GM18526 (cell line): ENCODE data around the gene FAM13B.

Source experiments
- POLR2A ChIP-seq: IDR thresholded peaks from 3 replicates; pipeline ENCODE4 v1.6.1; 2011; ENCODE audit not compliant: insufficient read length; ENCODE audit errors: extremely low read depth

FAM13B gene

GRCh38 chr5:138037907-138038633 lies 5.2 kb upstream of the FAM13B start:
- no peak for TF ChIP-seq POLR2A

GRCh38 chr5:138037271-138037670 lies 4.4 kb upstream of the FAM13B start:
- TF ChIP-seq POLR2A = no peak

GRCh38 chr5:138035605-138036537 lies 3.0 kb upstream of the FAM13B start:
- TF ChIP-seq POLR2A = no peak

- no peak for TF ChIP-seq POLR2A
Measured at GRCh38 chr5:138033907-138034306, 1.0 kb upstream of the FAM13B start.

GRCh38 chr5:138033386-138033808 lies 518 bp upstream of the FAM13B start:
- TF ChIP-seq POLR2A = no peak

- TF ChIP-seq POLR2A = no peak
Measured at GRCh38 chr5:138032028-138032571, 779 bp downstream of the FAM13B start.

GRCh38 chr5:138029944-138030343 lies 2.9 kb downstream of the FAM13B start:
- no peak for TF ChIP-seq POLR2A

GRCh38 chr5:138029501-138029900 lies 3.4 kb downstream of the FAM13B start:
- TF ChIP-seq POLR2A = no peak

- TF ChIP-seq POLR2A = no peak
Measured at GRCh38 chr5:138028971-138029365, 3.9 kb downstream of the FAM13B start.

- no peak for TF ChIP-seq POLR2A
Measured at GRCh38 chr5:138025285-138025684, 7.6 kb downstream of the FAM13B start.

- TF ChIP-seq POLR2A = no peak
Measured at GRCh38 chr5:138024117-138024516, 8.8 kb downstream of the FAM13B start.

GRCh38 chr5:138022912-138023311 lies 10.0 kb downstream of the FAM13B start:
- no peak for TF ChIP-seq POLR2A

GRCh38 chr5:138021771-138022170 lies 11.1 kb downstream of the FAM13B start:
- TF ChIP-seq POLR2A = no peak

- no peak for TF ChIP-seq POLR2A
Measured at GRCh38 chr5:138018849-138019248, 14.0 kb downstream of the FAM13B start.

- TF ChIP-seq POLR2A = no peak
Measured at GRCh38 chr5:138015916-138016315, 17.0 kb downstream of the FAM13B start.

- TF ChIP-seq POLR2A = no peak
Measured at GRCh38 chr5:138011991-138012390, 20.9 kb downstream of the FAM13B start.
